HEK293T (cell line): Measurements from ENCODE around the gene APBB2.

Source experiments
- CTCF ChIA-PET: fragments of 350-600 bp; formaldehyde crosslinking; extraction: SDS; loops from one replicate; lab custom pipeline; 2021; ENCODE audit warnings: antibody characterized with exemption, inconsistent platforms; lab: Yijun Ruan, JAX
- POLR2A ChIA-PET: fragments of 350-600 bp; formaldehyde crosslinking; extraction: SDS; loops from one replicate; lab custom pipeline; 2020; ENCODE audit warnings: antibody characterized with exemption, inconsistent platforms; lab: Yijun Ruan, JAX
- DNase-seq: peaks from one replicate; pipeline ENCODE4 v3.0.0; 2012; ENCODE audit warnings: mixed read lengths; ENCODE audit errors: extremely low spot score
- ARNT ChIP-seq: fragments of 450-650 bp; IDR thresholded peaks from 2 replicates; pipeline ENCODE4 v1.6.1; 2017; ENCODE audit warnings: mild to moderate bottlenecking
- BHLHE40 ChIP-seq: fragments of 450-650 bp; IDR thresholded peaks from 2 replicates; pipeline ENCODE4 v1.6.1; 2016; ENCODE audit warnings: mild to moderate bottlenecking, moderate library complexity, borderline replicate concordance
- CTBP1 ChIP-seq: fragments of 450-650 bp; IDR thresholded peaks from 2 replicates; pipeline ENCODE4 v1.6.1; 2016; ENCODE audit warnings: borderline replicate concordance
- ELF4 ChIP-seq: fragments of 450-650 bp; IDR thresholded peaks from 2 replicates; pipeline ENCODE4 v1.6.1; 2017; ENCODE audit warnings: antibody characterized with exemption
- FOXA1 ChIP-seq: fragments of 450-650 bp; IDR thresholded peaks from 2 replicates; pipeline ENCODE4 v1.6.1; 2016; ENCODE audit warnings: mild to moderate bottlenecking
- FOXK2 ChIP-seq: fragments of 450-650 bp; IDR thresholded peaks from 2 replicates; pipeline ENCODE4 v1.6.1; 2016; ENCODE audit warnings: mild to moderate bottlenecking
- FOXM1 ChIP-seq: fragments of 450-650 bp; IDR thresholded peaks from 2 replicates; pipeline ENCODE4 v1.6.1; 2017; ENCODE audit warnings: mild to moderate bottlenecking, borderline replicate concordance
- HDGF ChIP-seq: fragments of 450-650 bp; IDR thresholded peaks from 2 replicates; pipeline ENCODE4 v1.6.1; 2017; ENCODE audit warnings: antibody characterized with exemption, borderline replicate concordance
- L3MBTL2 ChIP-seq: fragments of 450-650 bp; conservative IDR thresholded peaks from 2 replicates; pipeline ENCODE4 v1.6.1; 2016; ENCODE audit warnings: mild to moderate bottlenecking
- LEF1 ChIP-seq: fragments of 450-650 bp; IDR thresholded peaks from 2 replicates; pipeline ENCODE4 v1.6.1; 2017; ENCODE audit warnings: mild to moderate bottlenecking, borderline replicate concordance
- NFRKB ChIP-seq: fragments of 450-650 bp; IDR thresholded peaks from 2 replicates; pipeline ENCODE4 v1.6.1; 2016; ENCODE audit warnings: mild to moderate bottlenecking, moderate library complexity
- SP1 ChIP-seq: fragments of 450-650 bp; IDR thresholded peaks from 2 replicates; pipeline ENCODE4 v1.6.1; 2017
- SUZ12 ChIP-seq: fragments of 450-650 bp; IDR thresholded peaks from 2 replicates; pipeline ENCODE4 v1.6.1; 2016; ENCODE audit warnings: mild to moderate bottlenecking
- TARDBP ChIP-seq: fragments of 450-650 bp; IDR thresholded peaks from 2 replicates; pipeline ENCODE4 v1.6.1; 2016
- ZNF384 ChIP-seq: fragments of 450-650 bp; IDR thresholded peaks from 2 replicates; pipeline ENCODE4 v1.6.1; 2016
- TF ChIP-seq, protein P1 (sequence below): fragments of 450-650 bp; IDR thresholded peaks from 2 replicates; pipeline ENCODE4 v1.6.1; 2016

APBB2 gene

DNA sequence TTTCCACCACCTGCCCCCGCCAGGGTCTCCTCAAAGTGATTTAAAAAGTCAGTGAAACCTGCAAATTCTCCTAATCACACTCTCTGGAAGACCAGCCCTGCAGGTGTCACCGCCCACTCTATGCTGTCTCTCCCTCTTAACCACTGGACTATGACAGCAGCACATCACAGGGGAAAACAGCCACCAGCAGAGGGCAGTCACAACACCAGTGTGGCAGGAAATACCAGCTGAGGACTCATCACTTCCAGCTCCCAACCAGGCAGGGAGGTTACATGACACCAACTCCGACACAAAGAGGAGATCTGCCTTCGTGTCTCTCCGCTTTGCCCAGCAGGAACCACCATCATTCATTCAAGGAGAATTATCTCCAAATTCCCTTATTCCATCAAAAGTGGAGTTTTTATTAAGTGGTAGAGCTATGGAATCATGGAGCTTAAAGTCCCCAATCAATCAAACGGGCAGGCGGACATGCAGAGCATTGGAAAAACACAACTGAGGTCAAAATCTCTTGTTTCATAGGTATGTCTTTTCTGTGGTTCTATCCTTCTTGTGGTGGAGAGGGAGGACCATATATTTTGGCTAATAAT is 373.3 kb downstream of the APBB2 start:
- peak; percentile 73 for DNase-seq
- ChIA-PET CTCF (interaction anchor here (0.6 to 1.5 kb wide), 14 partner anchors 11 to 109 kb away, joined by 3 to 10 read pairs (median 3); no protein-coding TSS in a partner anchor), POLR2A (interaction anchor here (0.5 to 1.0 kb wide), 2 partner anchors 75 to 420 kb away, joined by 3 read pairs; no protein-coding TSS in a partner anchor)
- TF ChIP-seq CTBP1: no peak
- TF ChIP-seq FOXK2: no peak
- TF ChIP-seq, protein P1, sequence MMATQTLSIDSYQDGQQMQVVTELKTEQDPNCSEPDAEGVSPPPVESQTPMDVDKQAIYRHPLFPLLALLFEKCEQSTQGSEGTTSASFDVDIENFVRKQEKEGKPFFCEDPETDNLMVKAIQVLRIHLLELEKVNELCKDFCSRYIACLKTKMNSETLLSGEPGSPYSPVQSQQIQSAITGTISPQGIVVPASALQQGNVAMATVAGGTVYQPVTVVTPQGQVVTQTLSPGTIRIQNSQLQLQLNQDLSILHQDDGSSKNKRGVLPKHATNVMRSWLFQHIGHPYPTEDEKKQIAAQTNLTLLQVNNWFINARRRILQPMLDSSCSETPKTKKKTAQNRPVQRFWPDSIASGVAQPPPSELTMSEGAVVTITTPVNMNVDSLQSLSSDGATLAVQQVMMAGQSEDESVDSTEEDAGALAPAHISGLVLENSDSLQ: peak; percentile 45
- TF ChIP-seq TARDBP: no peak

DNA sequence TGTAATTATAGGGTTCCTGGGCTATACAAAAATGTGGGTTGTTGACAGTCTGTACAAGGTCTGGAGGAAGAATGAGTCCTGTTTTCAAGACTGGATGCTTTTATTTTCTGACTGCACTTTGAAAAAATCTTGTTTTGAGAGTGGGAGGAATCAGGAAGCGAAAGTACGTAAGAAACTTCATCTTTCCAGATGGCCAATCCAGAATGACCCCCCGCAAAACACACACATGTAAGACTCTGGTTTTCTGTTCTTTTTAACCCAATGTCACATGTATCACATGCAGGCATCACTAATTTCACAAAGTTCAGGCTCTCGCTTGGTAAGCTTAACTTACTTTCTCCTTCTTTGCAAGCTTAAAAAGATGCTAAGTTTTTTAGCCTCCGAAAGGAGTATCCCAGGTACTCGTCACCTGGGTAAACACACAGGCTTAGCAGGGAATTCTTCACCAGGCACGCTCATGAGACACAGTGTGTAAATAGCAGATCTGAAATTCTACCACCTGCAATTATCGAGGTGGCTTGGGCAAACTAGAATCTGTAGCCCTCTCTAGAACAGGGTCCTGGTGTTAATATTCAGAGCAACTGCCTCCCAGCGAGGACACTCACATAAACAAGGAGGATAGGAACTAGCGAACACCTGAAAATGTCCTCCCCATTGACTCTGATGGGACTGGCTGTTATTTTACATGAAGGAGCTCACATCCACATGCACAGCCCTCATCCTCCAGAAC is 373.9 kb downstream of the APBB2 start:
- DNase-seq: no peak
- POLR2A ChIA-PET: interaction anchor here (0.5 to 1.0 kb wide), 2 partner anchors 76 to 421 kb away, joined by 3 read pairs; no protein-coding TSS in a partner anchor
- TF ChIP-seq ZNF384: no peak
- TF ChIP-seq LEF1: no peak
- TF ChIP-seq ELF4: no peak
- TF ChIP-seq SUZ12: no peak
- TF ChIP-seq FOXM1: no peak
- no peak for TF ChIP-seq NFRKB
- TF ChIP-seq, protein P1: no peak
- TF ChIP-seq FOXK2: no peak
- no peak for TF ChIP-seq TARDBP
- no peak for TF ChIP-seq CTBP1
- TF ChIP-seq SP1: no peak
- no peak for TF ChIP-seq ARNT
- TF ChIP-seq BHLHE40: no peak
- CTCF ChIA-PET: interaction anchor here (0.6 to 1.5 kb wide), 11 partner anchors 15 to 64 kb away, joined by 3 to 10 read pairs (median 3); no protein-coding TSS in a partner anchor

DNA sequence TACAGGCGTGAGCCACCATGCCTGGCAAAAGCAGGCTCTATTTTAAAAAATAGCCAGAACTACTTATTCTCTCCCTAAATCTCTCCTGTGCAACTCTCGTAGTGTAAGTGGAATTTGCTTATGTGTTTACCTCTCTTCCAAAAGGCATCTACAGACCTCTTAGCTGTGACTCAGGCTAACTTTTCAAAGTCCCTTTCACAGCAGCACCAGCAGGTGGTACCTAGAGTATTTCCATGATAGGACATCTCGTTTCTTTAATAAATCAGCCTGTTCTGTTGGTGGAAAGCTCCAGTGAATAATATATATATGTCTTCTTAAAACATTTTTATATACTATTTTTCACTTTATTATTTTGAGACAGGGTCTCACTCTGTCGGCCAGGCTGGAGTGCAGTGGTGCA is 375.6 kb downstream of the APBB2 start:
- ChIA-PET POLR2A (interaction anchor here (0.7 kb wide), 1 partner anchor 85 kb away, joined by 3 read pairs; no protein-coding TSS in a partner anchor), CTCF (no interaction called here)
- TF ChIP-seq CTBP1 (no peak), HDGF (no peak), FOXK2 (no peak), ARNT (no peak), ELF4 (no peak), BHLHE40 (no peak), LEF1 (no peak), NFRKB (no peak), L3MBTL2 (no peak), FOXM1 (no peak), TARDBP (no peak), FOXA1 (no peak), SUZ12 (no peak), SP1 (no peak), ZNF384 (no peak)
- TF ChIP-seq, protein P1: no peak
- no peak for DNase-seq

DNA sequence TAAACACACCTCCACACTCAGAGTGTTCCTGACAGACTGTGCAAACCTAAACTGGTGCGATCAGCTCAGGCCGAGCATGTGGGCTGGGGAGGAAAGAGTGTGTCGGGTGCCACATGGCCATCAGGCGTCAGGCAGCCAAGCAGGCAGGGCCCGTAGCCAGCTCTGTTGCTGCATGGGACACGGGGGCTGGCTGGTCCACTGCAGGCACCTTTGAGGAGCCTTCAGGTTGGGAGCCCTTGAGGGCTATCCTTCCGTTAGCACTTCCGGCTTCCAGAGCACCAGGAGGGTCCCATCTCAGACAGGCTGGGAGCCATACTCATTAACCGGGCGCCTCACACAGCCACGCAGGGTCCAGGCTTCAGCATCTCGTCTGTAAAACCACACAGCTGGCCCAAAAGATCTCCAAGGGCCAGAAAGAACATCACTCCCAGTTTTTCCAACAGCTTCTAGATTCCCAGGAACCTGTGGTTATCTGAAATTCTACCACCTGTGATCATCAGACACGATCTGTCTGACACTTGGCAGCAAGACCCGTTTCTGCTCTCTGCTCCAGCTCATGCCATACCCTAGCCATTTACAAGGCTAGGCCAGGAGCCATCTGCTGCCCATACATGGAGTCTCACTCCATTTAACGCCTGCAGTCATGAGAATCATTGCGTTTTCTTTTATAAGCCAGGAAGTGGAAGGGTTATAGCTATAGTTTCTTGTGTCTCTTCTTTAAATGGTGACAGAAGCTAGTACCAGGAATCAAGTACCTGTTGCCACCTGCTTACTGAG is 377.1 kb downstream of the APBB2 start:
- TF ChIP-seq SUZ12 (no peak), FOXA1 (no peak), LEF1 (no peak), SP1 (no peak), L3MBTL2 (no peak), BHLHE40 (no peak), ZNF384 (no peak), TARDBP (no peak), HDGF (no peak), NFRKB (no peak), ELF4 (no peak), CTBP1 (no peak), FOXK2 (no peak), ARNT (no peak)
- TF ChIP-seq, protein P1: no peak
- POLR2A ChIA-PET: no interaction called here
- DNase-seq: no peak
- CTCF ChIA-PET: interaction anchor here (0.6 kb wide), 1 partner anchor 11 kb away, joined by 3 read pairs; no protein-coding TSS in a partner anchor

DNA sequence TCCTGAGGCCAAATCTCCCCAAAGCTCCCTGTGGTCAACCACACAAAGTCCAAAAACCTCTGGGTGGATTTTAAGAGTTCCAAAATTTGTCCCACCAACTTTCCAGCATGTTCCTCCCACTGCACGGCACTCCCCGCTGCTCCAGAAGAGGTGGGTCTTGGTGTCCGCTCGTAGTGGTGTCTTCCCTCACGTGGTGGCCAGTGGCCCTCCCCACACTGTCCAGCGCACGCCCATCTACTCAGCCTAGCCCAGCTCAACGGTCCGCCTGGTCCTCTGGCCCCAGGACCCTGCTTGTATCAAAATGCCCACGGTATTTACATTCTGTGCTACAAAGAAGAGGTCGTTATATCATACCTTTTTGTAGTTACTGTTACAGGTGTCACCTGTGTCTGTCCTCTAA is 381.1 kb downstream of the APBB2 start:
- no peak for TF ChIP-seq FOXK2
- TF ChIP-seq HDGF: no peak
- TF ChIP-seq ARNT: no peak
- no peak for TF ChIP-seq L3MBTL2
- TF ChIP-seq ZNF384: no peak
- no peak for TF ChIP-seq FOXM1
- TF ChIP-seq TARDBP: no peak
- TF ChIP-seq FOXA1: no peak
- TF ChIP-seq SP1: no peak
- TF ChIP-seq, protein P1: no peak
- TF ChIP-seq ELF4: no peak
- no peak for TF ChIP-seq NFRKB
- no peak for TF ChIP-seq LEF1
- no peak for TF ChIP-seq CTBP1
- no peak for TF ChIP-seq BHLHE40
- no peak for TF ChIP-seq SUZ12
- POLR2A ChIA-PET: no interaction called here
- no peak for DNase-seq
- CTCF ChIA-PET: no interaction called here
